ENCODE measurements around the gene TBXAS1.

Gene TBXAS1

DNA sequence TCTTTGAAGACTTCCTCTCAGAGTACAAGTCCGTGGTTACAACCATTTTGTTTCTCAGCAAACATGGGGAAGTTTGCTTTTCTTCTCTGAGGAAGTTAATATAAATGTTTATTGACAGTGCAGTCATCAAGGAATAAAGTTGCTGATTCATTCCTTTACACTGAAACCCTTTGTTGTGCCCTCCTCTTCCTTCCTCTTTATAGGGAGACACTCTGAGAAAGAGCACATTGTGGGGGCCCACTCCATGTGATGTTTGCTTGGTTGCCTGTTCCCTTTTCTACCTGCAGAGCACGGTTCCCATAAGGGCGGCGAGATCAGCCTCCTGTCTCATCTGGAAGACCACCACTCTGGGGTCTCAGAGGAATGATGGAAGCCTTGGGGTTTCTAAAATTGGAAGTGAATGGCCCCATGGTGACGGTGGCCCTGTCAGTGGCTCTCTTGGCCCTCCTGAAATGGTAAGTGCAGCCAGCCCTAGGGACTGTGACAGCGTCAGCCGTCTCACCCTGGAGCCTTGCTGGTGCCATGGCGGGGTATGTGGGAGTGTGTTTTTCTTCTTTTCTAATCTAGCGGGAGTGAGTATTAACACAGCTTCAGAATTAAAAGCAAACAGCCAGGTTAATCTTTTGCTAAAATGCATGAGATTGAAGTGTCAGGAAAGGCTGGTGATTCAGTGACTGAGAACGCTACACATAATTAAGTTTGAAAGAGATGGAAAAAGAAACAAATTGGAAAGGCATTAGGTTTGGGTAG lies at the start of gene TBXAS1:
Gene TBXAS1 (plus strand): TSS at position 240 of the 750 bp plus-strand sequence. CDS start 127 bp downstream, at position 367.
- in situ Hi-C loops (cut with HindIII; ENCODE audit: low sequenced_read_pairs), result no loop called here

DNA sequence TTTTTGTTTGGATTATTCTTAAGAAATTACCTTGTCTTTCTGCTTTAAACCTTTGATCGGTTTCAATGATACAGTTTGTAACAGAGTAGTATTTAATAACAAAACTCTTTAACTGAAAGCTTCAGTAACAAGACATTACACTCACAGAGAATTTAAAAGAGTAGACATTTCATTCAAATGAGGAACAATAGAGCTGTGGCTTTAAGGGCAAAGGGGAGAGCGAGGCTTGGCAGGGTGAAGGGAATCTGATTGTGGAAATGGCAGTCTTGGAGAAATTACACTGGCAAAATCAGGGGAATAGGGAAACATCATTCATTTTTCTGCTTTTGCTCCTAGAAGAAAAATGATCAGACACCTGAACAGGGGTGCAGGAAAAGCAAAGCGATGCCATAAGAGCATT lies 46.1 kb upstream of the TBXAS1 start:
- in situ Hi-C loops (cut with HindIII; ENCODE audit: low sequenced_read_pairs), result loop anchor here (25.0 kb wide), 1 partner anchor 121 kb away; no protein-coding TSS in a partner anchor

DNA sequence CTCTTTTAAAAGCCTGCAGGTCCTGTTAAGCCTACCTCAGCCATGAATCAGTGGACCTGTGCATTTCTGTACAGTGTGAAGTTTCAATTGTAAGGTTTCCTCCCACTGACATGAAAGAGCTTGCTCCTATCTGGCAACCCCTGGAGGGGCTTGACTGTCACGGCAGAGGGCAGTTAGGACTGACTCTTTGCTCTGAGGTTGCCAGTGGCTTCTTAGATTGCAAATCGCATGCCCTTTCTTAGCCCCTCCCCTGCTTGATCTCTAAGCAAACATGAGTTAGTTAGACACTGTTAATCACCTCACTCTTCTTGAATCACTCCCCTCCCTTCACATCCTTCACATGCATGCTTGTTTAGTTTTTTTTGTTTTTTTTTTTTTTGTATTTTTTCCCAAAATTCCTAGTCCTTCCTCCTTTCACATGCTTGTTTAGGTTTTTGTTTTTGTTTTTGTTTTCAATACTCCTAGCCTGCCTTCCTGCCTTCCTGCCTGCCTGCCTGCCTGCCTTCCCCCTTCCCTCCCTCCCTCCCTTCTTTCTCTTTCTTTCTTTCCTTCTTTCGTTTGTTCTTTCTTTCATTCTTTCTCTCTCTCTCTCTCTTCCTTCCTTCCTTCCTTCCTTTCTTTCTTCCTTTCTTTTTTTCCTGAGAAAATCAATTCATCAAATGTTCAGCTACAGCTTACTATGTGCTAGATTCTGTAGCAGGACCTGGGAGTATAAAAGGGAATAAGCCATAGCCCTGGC lies 45.2 kb upstream of the TBXAS1 start:
- in situ Hi-C loops (cut with HindIII; ENCODE audit: low sequenced_read_pairs), result loop anchor here (25.0 kb wide), 1 partner anchor 122 kb away; no protein-coding TSS in a partner anchor

DNA sequence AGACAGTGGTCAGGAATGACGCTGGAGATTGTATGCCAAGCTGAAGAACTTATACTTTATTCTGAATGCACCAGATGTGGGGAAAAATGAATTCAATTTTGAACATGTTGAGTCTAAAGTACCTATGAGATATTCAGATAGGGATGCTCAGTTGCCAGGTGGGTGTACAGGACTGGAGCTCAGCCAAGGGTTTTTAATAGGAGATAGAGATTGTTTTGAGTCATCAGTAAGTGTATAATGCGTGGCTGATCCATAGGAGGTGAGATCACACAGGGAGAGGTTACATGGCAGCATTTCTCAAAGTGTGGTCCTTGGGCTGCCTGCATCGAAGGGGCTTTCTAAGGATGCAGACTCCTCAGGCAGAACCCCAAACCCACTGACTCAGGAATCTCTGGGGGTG lies 44.4 kb upstream of the TBXAS1 start:
- in situ Hi-C loops (cut with HindIII; ENCODE audit: low sequenced_read_pairs), result loop anchor here (25.0 kb wide), 1 partner anchor 122 kb away; no protein-coding TSS in a partner anchor

DNA sequence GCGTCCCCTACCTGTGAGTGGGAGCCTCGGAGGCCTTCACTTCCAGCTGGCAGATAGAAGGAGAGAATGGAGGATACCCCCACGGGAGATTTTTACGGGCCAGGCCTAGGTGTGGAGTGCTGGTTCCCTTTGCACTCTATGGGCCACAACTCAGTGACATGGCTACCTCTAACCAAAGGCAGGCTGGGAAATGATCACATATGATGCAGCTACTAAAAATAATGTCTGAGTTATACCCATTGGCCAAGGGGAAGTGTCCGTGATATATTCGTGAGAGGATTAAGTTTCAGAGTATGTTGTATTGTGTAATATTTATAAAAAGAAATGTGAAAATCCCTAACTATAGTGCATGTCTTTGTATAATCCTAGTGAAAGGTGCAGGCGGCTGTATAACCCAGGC lies 37.7 kb upstream of the TBXAS1 start:
- in situ Hi-C loops (cut with HindIII; ENCODE audit: low sequenced_read_pairs), result loop anchor here (25.0 kb wide), 1 partner anchor 129 kb away; no protein-coding TSS in a partner anchor

DNA sequence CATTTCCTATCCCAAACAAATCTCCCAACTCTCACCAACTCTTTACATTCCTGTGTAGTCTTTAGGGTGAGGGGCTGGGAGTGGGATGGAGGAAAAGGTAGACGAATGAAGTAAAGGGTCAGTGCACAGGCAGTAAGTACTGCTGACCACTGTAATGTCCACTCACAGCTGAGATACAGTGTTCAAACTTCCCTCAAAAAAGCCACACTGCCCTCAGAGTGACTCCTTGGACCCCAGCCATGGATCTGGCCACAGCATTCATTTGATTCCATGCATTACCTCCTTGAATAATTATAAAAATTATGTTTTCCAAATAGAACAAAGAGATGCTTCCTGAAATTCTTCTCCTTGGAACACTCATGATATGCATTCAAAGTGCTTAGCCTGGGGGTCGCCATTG lies 31.5 kb upstream of the TBXAS1 start:
- in situ Hi-C loops (cut with HindIII; ENCODE audit: low sequenced_read_pairs), result loop anchor here (25.0 kb wide), 1 partner anchor 135 kb away; no protein-coding TSS in a partner anchor

DNA sequence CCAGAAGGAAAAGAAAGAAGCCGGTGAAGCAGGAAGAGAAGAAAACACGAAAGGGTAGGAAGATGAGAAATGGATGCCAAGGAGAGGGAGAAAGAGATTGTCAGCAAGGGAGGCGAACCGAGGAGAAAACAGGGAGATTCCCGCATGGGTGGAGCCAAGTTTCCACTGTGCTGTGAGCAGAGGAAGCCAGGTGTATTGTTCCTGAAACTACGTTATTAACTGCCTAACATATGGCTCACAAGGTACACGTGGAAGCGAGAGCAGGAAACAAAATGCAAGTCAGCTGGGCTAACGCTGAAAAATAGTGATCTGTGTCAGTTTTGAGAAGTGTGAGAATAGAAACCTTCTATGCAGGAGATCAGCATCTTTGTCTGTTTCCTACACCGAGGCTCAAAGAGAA lies 30.8 kb upstream of the TBXAS1 start:
- in situ Hi-C loops (cut with HindIII; ENCODE audit: low sequenced_read_pairs), result loop anchor here (25.0 kb wide), 1 partner anchor 136 kb away; no protein-coding TSS in a partner anchor

DNA sequence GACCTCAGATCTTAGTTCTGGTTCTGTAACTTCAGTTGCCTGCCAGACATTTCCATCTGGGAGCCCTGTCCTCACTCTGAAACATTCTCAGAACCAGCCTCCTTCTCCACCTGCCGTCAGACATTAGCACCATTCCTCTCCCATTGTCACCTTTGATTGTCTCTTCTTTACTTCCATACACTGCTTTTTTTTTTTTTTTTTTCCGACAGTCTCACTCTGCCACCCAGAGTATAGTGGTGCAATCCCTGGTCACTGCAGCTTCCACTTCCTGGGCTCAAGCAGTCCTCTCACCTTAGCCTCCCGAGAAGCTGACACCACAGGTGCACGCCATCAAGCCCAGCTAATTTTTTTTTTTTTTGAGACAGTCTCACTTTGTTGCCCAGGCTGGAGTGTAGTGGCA lies 30.2 kb upstream of the TBXAS1 start:
- in situ Hi-C loops (cut with HindIII; ENCODE audit: low sequenced_read_pairs), result loop anchor here (25.0 kb wide), 1 partner anchor 137 kb away; no protein-coding TSS in a partner anchor

DNA sequence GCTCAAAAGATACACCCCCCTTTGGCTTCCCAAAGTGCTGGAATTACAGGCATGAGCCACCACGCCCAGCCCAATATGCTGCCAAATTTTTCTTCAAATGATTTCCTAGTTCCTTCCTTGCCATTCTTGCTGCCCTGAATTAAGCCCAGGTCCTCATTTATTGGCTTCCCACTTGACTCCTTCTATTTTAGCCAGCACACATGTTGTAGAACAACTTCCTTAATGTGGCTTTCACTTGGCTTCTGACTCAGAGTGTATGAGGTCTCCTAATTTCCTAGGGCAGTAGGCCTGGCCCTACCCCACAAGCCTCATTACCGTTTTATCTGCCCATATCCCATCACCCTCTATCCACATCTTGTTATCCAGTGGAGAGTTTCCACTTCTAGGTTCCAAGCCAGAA lies 29.5 kb upstream of the TBXAS1 start:
- in situ Hi-C loops (cut with HindIII; ENCODE audit: low sequenced_read_pairs), result loop anchor here (25.0 kb wide), 1 partner anchor 137 kb away; no protein-coding TSS in a partner anchor

DNA sequence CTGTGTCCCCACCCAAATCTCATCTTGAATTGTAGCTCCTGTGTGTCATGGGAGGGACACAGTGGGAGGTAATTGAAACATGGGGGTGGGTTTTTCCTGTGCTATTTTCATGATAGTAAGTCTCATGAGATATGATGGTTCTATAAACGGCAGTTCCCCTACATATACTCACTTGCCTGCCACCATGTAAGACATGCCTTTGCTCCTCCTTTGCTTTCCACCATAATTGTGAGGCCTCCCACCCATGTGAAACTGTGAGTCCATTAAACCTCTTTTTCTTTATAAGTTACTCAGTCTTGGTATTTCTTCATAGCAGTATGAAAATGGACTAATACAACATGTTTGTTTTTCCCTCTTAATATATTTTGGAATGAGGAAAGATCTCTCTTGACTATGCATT lies 24.5 kb upstream of the TBXAS1 start:
- in situ Hi-C loops (cut with HindIII; ENCODE audit: low sequenced_read_pairs), result no loop called here

DNA sequence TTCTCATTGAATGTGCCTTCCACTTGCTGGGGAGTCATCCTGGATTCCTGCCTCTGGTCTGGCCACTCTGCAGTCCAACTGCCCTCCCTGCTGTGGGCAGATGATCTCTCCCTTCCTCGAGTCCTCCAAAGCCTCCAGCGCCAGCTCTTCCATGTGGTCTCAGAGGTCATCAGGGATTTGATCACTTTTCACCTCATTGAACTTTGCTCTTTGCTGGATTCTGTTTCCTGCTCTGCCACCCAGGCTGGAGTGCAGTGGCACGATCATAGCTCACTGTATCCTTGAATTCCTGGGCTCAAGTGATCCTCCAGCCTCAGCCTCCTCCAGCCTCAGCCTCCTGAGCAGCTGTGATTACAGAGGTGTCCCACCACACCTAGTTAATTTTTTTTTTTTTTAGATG lies 22.1 kb upstream of the TBXAS1 start:
- in situ Hi-C loops (cut with HindIII; ENCODE audit: low sequenced_read_pairs), result no loop called here

DNA sequence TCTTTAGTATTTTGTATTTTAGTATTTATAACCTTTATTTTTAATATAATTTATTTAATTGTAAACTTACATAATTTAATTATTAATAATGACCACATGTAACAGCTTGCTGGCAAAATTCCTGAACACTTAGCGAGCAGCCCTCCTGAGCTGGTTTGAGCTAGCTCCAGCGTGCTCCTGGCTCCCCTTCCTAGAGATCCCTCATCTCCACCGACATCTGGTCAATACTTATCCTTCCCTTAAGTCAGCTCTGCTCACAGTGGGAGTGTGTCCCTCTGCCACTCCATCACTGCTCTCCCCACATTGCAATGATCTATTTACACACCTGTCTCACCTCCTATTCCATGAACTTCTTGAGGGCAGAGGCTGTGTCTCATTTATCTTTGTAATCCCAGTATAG lies 20.6 kb upstream of the TBXAS1 start:
- in situ Hi-C loops (cut with HindIII; ENCODE audit: low sequenced_read_pairs), result no loop called here

DNA sequence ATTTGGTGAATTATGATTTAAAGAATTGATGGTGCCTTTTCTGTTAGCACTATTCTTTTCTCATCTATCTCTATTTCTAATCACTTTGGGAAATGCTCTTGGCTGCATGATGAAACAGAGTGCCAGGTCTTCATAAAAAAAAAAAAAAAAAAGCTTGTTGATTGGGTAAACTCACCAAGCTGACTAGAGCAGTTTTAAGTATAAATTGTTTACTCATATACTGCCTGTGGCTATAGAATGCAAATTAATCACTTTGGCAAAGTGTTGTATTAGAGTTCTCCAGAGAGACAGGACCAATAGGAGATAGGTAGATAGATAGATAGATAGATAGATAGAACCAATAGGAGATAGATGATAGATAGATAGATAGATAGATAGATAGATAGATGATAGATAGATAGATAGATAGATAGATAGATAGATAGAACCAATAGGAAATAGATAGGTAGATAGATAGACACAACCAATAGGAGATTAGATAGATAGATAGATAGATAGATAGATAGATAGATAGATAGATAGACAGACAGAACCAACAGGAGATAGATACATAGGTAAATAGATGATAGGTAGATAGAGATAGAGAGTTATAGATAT lies 20.1 kb upstream of the TBXAS1 start:
- in situ Hi-C loops (cut with HindIII; ENCODE audit: low sequenced_read_pairs), result no loop called here

DNA sequence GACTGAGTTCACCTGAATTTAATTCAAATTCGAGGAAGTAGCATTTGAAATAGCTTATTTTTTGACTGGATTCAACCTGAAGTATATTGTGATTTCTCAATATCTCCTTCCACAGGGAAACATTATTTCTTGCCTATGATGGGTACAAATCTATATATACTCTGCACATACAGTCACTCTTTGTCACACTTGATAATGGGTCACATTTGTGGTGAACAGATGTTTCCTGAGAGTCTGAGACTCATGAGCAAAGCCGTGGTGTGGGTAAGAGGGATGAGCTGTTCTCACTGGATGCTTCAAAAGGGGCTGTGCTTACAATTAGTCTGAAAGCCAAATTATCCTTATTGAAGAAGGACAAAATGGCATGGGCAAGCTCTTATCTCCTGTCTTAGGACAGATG lies 18.0 kb upstream of the TBXAS1 start:
- in situ Hi-C loops (cut with HindIII; ENCODE audit: low sequenced_read_pairs), result no loop called here

DNA sequence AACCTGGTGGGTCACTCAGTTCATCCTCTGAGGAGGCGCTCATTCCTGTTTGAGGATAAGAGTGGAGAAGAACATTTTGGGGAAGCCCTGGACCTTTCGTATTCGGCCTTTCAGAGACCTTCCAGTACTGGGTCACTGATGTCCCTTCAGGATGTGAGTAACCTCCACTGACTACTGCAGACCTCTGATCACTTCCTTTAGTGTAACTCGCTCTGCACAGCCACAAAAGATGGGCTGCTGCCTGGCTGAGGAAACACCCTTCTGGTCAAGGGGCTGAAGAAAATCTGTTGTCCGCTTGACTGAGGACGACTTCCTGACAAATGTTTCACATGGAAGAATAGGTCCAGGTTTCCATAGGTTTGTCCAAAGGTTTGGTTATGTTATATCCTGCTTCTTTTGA lies 15.9 kb upstream of the TBXAS1 start:
- in situ Hi-C loops (cut with HindIII; ENCODE audit: low sequenced_read_pairs), result no loop called here

DNA sequence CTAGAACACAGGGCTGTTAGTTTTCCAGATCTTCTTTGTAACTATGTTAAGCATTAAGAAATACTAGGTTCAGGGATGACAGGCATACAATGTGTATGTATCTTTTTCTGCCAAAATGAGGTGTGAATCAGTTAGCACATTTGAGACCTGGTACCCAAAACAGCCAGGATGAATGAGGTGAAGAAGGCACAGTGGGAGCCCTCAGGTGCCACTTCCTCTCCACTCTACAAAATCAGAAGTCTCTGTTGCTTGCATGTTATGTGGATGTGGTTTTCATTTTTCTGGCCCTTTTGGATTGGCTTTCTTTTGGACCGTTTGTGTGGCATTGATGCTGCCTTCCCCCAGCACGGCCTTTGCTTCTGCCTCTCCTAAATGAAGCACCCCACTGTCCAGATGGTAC lies 15.4 kb upstream of the TBXAS1 start:
- in situ Hi-C loops (cut with HindIII; ENCODE audit: low sequenced_read_pairs), result no loop called here

DNA sequence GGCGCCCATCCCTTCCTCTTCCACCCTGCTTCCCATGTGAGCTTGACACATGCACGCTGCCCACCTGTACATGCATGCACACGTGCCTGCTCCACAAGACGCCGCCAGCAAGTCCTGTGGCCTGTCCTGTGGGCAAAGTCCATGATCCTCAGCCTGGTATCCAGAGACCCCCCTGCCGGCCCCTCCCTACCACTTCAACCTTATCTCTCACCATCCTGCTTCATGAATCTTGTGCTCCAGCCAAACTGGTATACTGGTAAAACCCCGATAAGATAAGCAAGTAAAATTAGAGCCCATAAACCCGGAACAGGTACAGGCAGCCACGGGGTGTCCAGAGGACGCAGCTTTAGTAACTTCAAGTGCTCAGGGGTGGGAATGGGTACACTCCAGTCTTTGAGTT lies 11.8 kb upstream of the TBXAS1 start:
- in situ Hi-C loops (cut with HindIII; ENCODE audit: low sequenced_read_pairs), result no loop called here

DNA sequence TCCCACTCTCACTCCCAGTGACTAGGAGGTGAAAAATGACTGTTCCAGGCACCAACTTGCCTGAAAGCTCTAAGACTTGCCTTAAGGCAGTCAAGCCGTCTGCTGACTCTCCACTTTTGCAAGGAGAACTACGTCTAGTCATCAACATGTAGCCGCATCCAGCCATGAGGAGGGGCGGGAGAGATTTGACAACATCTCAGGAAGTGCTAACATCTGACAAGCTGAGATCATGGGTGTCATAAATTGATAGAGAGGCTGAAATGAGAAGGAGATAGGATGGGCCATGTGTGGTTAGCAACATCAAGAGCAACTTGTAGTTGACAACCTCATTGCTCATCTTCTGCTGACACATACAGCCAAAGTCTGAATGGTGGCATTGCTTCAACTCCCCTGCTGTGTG lies 9.0 kb upstream of the TBXAS1 start:
- in situ Hi-C loops (cut with HindIII; ENCODE audit: low sequenced_read_pairs), result no loop called here

DNA sequence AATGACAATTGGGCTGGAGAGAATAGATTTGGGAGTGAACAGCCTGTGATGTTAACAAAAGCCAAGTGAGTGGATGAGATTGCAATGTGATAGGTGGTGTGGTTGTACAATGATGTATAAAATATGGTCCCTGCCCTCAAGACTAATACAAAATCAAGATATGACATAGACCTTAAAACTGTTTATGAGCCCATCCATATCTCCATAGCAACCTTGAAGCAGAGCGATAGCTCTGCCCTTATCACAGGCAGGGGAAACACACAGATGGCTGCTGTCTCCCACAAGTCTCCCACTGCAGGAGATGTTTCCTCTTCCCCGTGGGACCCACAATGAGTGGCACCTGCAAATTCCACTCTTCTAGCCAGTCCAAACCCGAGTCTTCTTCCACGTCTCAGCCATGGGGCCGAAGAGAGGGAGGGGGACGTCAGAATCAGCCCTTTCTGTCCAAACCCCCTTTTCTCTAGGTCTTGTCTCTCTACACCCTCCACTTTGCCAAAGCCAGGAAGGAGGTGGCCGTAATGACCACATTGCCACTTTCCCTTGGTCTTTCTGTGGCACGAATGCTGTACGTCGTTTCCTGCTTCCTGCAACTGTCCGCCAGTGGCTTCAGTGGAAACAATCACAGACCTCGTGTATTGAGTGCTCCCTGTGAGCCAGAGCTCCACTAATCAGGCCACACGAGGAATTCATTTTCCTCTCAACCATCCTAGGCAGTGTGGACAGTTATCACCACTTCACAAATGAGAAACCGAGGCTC lies 7.5 kb upstream of the TBXAS1 start:
- in situ Hi-C loops (cut with HindIII; ENCODE audit: low sequenced_read_pairs), result no loop called here

DNA sequence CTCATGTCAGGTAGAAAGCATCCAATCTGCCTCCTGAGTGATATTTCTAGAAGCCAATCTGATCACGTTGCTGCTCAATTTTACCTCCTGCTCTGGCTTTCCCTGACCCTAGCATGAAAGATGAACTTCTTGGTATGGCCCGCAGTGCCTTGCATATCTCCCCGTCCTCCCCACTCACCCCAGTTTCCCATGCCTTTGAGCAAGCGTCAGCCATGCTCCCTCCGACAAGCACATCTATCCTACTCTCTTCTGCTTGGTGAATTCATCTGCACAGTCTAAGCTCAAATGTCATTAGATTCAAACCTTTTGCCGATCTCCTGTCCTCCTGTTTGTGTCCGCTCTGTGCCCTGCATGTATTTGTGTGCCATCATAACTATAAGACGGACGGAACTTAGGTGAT lies 6.2 kb upstream of the TBXAS1 start:
- in situ Hi-C loops (cut with HindIII; ENCODE audit: low sequenced_read_pairs), result no loop called here

Measured in DLD1 (cell line).